SK-N-SH (cell line): Measurements from ENCODE around the gene TOX2. TPM values are rescaled to one million over a fixed set of nuclear protein-coding genes. Genes with fewer than 3 reads are reported as not detected.

Source experiments
- CTCF ChIA-PET: fragments of 300-600, 350-600 bp; formaldehyde crosslinking; extraction: SDS; loops from one replicate; lab custom pipeline; 2021; lab: Yijun Ruan, JAX
- POLR2A ChIA-PET: fragments of 350-600 bp; sonication (Branson Sonifier 250); formaldehyde crosslinking; extraction: SDS; loops from one replicate; lab custom pipeline; 2020; ENCODE audit warnings: antibody characterized with exemption, inconsistent platforms; lab: Yijun Ruan, JAX
- DNase-seq: peaks from one replicate; pipeline ENCODE4 v3.0.0; 2012
- H2AFZ ChIP-seq: fragments of 200-600 bp; sonication (generic); 2 replicates; pipeline ENCODE4 v1.8.1; 2016; ENCODE audit warnings: antibody characterized with exemption, mild to moderate bottlenecking, low read depth
- H3F3A ChIP-seq: fragments of 200-600 bp; sonication (generic); replicated peaks from 2 replicates; pipeline ENCODE3; 2016; ENCODE audit warnings: antibody characterized with exemption, mild to moderate bottlenecking; ENCODE audit not compliant: insufficient read depth
- H3K27ac ChIP-seq, 2 experiments: fragments of 200-500 bp in 1 of 2; fragments of 200-600 bp in 1 of 2; sonication (Bioruptor generic) in 1 of 2; sonication (generic), shearing (Covaris generic) in 1 of 2; 2 replicates each; pipeline versions ENCODE4 v1.5.1 to v1.6.1; 2014 to 2016; ENCODE audit warnings: low read depth in 2 of 2, inconsistent platforms in 1 of 2, low read length in 1 of 2, mild to moderate bottlenecking in 1 of 2, mixed read lengths in 1 of 2
- H3K27me3 ChIP-seq: fragments of 200-600 bp; sonication (generic), shearing (Covaris generic); 2 replicates; pipeline ENCODE4 v1.6.1; 2016; ENCODE audit warnings: mixed run types; ENCODE audit not compliant: insufficient read depth
- H3K36me3 ChIP-seq, 2 experiments: fragments of 200-500 bp in 1 of 2; fragments of 200-600 bp in 1 of 2; sonication (Bioruptor generic) in 1 of 2; sonication (generic) in 1 of 2; replicated peaks in 1 of 2; 2 replicates each; pipeline versions ENCODE3 to v1.5.1; 2014 to 2016; ENCODE audit warnings: low read length in 1 of 2, mild to moderate bottlenecking in 1 of 2; ENCODE audit not compliant: insufficient read depth in 2 of 2, control insufficient read depth in 1 of 2
- H3K4me1 ChIP-seq, 2 experiments: fragments of 200-500 bp in 1 of 2; fragments of 200-600 bp in 1 of 2; sonication (Bioruptor generic) in 1 of 2; sonication (generic), shearing (Covaris generic) in 1 of 2; 2 replicates each; pipeline versions ENCODE4 v1.5.1 to v1.6.1; 2014 to 2016; ENCODE audit warnings: low read depth in 1 of 2, low read length in 1 of 2, mixed run types in 1 of 2; ENCODE audit not compliant: insufficient read depth in 2 of 2, control insufficient read depth in 1 of 2
- H3K4me2 ChIP-seq: fragments of 200-600 bp; sonication (generic), shearing (Covaris generic); 2 replicates; pipeline ENCODE4 v1.6.1; 2017; ENCODE audit warnings: mixed run types
- H3K4me3 ChIP-seq, 2 experiments: fragments of 200-500 bp in 1 of 2; fragments of 200-600 bp in 1 of 2; sonication (Bioruptor generic) in 1 of 2; sonication (generic), shearing (Covaris generic) in 1 of 2; 2 replicates each; pipeline versions ENCODE4 v1.5.1 to v1.8.1; 2014 to 2016; ENCODE audit warnings: low read depth in 2 of 2, inconsistent platforms in 1 of 2, low read length in 1 of 2, mild to moderate bottlenecking in 1 of 2, mixed read lengths in 1 of 2, moderate library complexity in 1 of 2
- H3K79me2 ChIP-seq: fragments of 200-600 bp; sonication (generic); 2 replicates; pipeline ENCODE4 v1.8.1; 2017; ENCODE audit warnings: mild to moderate bottlenecking; ENCODE audit not compliant: insufficient read depth
- H3K9ac ChIP-seq: fragments of 200-600 bp; sonication (generic); 2 replicates; pipeline ENCODE4 v1.6.1; 2017; ENCODE audit warnings: mixed run types
- H3K9me2 ChIP-seq: fragments of 200-600 bp; sonication (generic); 2 replicates; pipeline ENCODE4 v1.6.1; 2017; ENCODE audit warnings: mixed run types
- H3K9me3 ChIP-seq: fragments of 200-600 bp; sonication (generic); 2 replicates; pipeline ENCODE4 v1.6.1; 2017; ENCODE audit warnings: mixed run types, mild to moderate bottlenecking, moderate library complexity
- H4K20me1 ChIP-seq: fragments of 200-600 bp; sonication (generic); 2 replicates; pipeline ENCODE4 v1.6.1; 2017; ENCODE audit warnings: mild to moderate bottlenecking, mixed run types; ENCODE audit not compliant: insufficient read depth
- CTCF ChIP-seq: fragments of 200-600 bp; sonication (generic); IDR thresholded peaks from 2 replicates; pipeline ENCODE4 v1.6.1; 2017; ENCODE audit warnings: antibody characterized with exemption, mild to moderate bottlenecking, moderate library complexity
- EP300 ChIP-seq, 2 experiments: IDR thresholded peaks; 2 replicates each; pipeline versions ENCODE4 v1.4.0 to v1.6.1; 2012; ENCODE audit warnings: borderline replicate concordance in 1 of 2, low read depth in 1 of 2, low read length in 1 of 2
- EZH2phosphoT487 ChIP-seq: fragments of 200-600 bp; sonication (generic); IDR thresholded peaks from 2 replicates; pipeline ENCODE4 v1.6.1; 2017; ENCODE audit warnings: low read depth, mixed run types, mild to moderate bottlenecking, antibody characterized with exemption, moderate library complexity, borderline replicate concordance
- FOSL2 ChIP-seq: IDR thresholded peaks from 2 replicates; pipeline ENCODE4 v1.4.0; 2012; ENCODE audit warnings: low read depth, mild to moderate bottlenecking, moderate library complexity, borderline replicate concordance
- FOXJ3 ChIP-seq: sonication (generic); formaldehyde crosslinking; IDR thresholded peaks from 2 replicates; pipeline ENCODE4 v1.5.1; 2020; ENCODE audit warnings: mild to moderate bottlenecking, missing genetic modification reagents
- FOXM1 ChIP-seq: IDR thresholded peaks from 2 replicates; pipeline ENCODE4 v1.4.0; 2012; ENCODE audit warnings: low read depth, mild to moderate bottlenecking
- JUND ChIP-seq: IDR thresholded peaks from 2 replicates; pipeline ENCODE4 v1.4.0; 2012
- MAX ChIP-seq: IDR thresholded peaks from 2 replicates; pipeline ENCODE4 v1.4.0; 2012; ENCODE audit warnings: low read depth
- MEF2A ChIP-seq: IDR thresholded peaks from 2 replicates; pipeline ENCODE4 v1.4.0; 2012; ENCODE audit warnings: low read depth, borderline replicate concordance
- RAD21 ChIP-seq: IDR thresholded peaks from 2 replicates; pipeline ENCODE4 v1.6.1; 2012; ENCODE audit warnings: mild to moderate bottlenecking, low read length
- RCOR1 ChIP-seq: fragments of 150-350 bp; IDR thresholded peaks from 2 replicates; pipeline ENCODE4 v1.6.1; 2017; ENCODE audit warnings: antibody characterized with exemption, low read length
- REST ChIP-seq: IDR thresholded peaks from 2 replicates; pipeline ENCODE4 v1.6.1; 2012; ENCODE audit warnings: mild to moderate bottlenecking, low read depth, low read length, moderate library complexity
- RXRA ChIP-seq: IDR thresholded peaks from 2 replicates; pipeline ENCODE4 v1.4.0; 2012; ENCODE audit warnings: low read depth, mild to moderate bottlenecking, borderline replicate concordance
- SIN3A ChIP-seq: IDR thresholded peaks from 2 replicates; pipeline ENCODE4 v1.6.1; 2012; ENCODE audit warnings: low read depth, mild to moderate bottlenecking, low read length, moderate library complexity, borderline replicate concordance
- USF1 ChIP-seq: IDR thresholded peaks from 2 replicates; pipeline ENCODE4 v1.4.0; 2012; ENCODE audit warnings: low read depth, borderline replicate concordance
- WGBS: methylation state at CpG from one replicate; pipeline ENCODE4 v1.1.6; 2017; ENCODE audit warnings: low lambda C conversion rate; 5-methylcytosine and 5-hydroxymethylcytosine counted together
- polyA plus RNA-seq, 3 experiments: library from polyadenylated mRNA; depleted of rRNA; stranded (reverse); fragments of >200 nt; gene quantifications; 2 replicates each; pipeline ENCODE4 v1.2.3, GENCODE V29; 2012

The TOX2 gene
- polyA plus RNA-seq, 1 of the 3 experiments (the other 2 are of a cell fraction) = 15.4 TPM

- no peak for TF ChIP-seq CTCF
- no peak for TF ChIP-seq JUND
Measured at GRCh38 chr20:43987018-43987417, 72.4 kb downstream of the TOX2 start (continued).

- WGBS = 72% methylated on average over 4 of the region's 4 CpGs
- POLR2A ChIA-PET = interaction anchor here (0.8 kb wide), 1 partner anchor 25 kb away, joined by 3 read pairs; no protein-coding TSS in a partner anchor
- CTCF ChIA-PET = interaction anchor here (1.6 kb wide), 1 partner anchor 10 kb away, joined by 5 read pairs; no protein-coding TSS in a partner anchor
- Histone ChIP-seq H3K79me2 (no peaks in the 10 kb centered on the region), H3K27ac (peak overlapping the region in 1 of 2 experiments; percentile 61; a peak in 1 of 4 replicates), H3K36me3 (no peaks in the 10 kb centered on the region), H3K9me2 (no peaks in the 10 kb centered on the region), H3K9me3 (no peaks in the 10 kb centered on the region), H2AFZ (no peak overlapping the region), H3K4me2 (no peak overlapping the region), H3K4me1 (peaks cover 10 to 26% of the 10 kb centered on the region in 2 experiments; a peak in 2 of 4 replicates), H3K27me3 (no peaks in the 10 kb centered on the region), H3K4me3 (no peak overlapping the region), H3K9ac (no peak overlapping the region), H3F3A (peaks cover 3% of the 10 kb centered on the region), H4K20me1 (no peaks in the 10 kb centered on the region)
- TF ChIP-seq EP300 (IDR thresholded peaks at IDR 0.05; ENCODE audit: borderline replicate concordance in 1 of 2, low read depth in 1 of 2, low read length in 1 of 2) (0 out of 4 replicates have a peak, but pooled peaks of 1 of the 2 experiments have one; percentile 40), RXRA (no peak), MEF2A (no peak)
- no peak for DNase-seq
Measured at GRCh38 chr20:43987531-43987930, 72.9 kb downstream of the TOX2 start.

GRCh38 chr20:43988451-43988850 lies 73.8 kb downstream of the TOX2 start:
- no peaks in the 10 kb centered on the region for H3K36me3 ChIP-seq
- ChIA-PET CTCF (interaction anchor here (1.3 to 1.4 kb wide), 2 partner anchors 19 to 238 kb away, joined by 4 to 5 read pairs; no protein-coding TSS in a partner anchor), POLR2A (interaction anchor here (0.6 kb wide), 1 partner anchor 44 kb away, joined by 3 read pairs; no protein-coding TSS in a partner anchor)
- H3K4me1 ChIP-seq = peaks cover 10 to 26% of the 10 kb centered on the region in 2 experiments; a peak in 2 of 4 replicates
- TF ChIP-seq USF1 = no peak
- no peak for TF ChIP-seq EZH2phosphoT487
- TF ChIP-seq SIN3A = no peak
- TF ChIP-seq CTCF = no peak
- no peak for TF ChIP-seq JUND
- TF ChIP-seq RCOR1 = no peak
- TF ChIP-seq RAD21 = no peak
- TF ChIP-seq FOXJ3 (CRISPR knock-in tag) = no peak
- no peak for TF ChIP-seq MAX
- no peak for TF ChIP-seq REST
- TF ChIP-seq FOSL2 = no peak
- TF ChIP-seq RXRA = no peak
- no peak for TF ChIP-seq FOXM1
- no peak overlapping the region for H3K9ac ChIP-seq
- H3K79me2 ChIP-seq = no peaks in the 10 kb centered on the region
- WGBS = 79% methylated on average over 2 of the region's 2 CpGs
- no peak for DNase-seq
- H4K20me1 ChIP-seq = no peaks in the 10 kb centered on the region
- no peaks in the 10 kb centered on the region for H3K9me2 ChIP-seq
- no peak overlapping the region for H3K27ac ChIP-seq
- no peak overlapping the region for H3K4me3 ChIP-seq
- peaks cover 3% of the 10 kb centered on the region for H3F3A ChIP-seq
- no peak overlapping the region for H2AFZ ChIP-seq
- H3K27me3 ChIP-seq = no peaks in the 10 kb centered on the region
- H3K9me3 ChIP-seq = no peaks in the 10 kb centered on the region
- H3K4me2 ChIP-seq = no peak overlapping the region
